Posterior vena cava (tissue), 2 donors: Measurements from ENCODE around the gene SUSD6. TPM values are rescaled to one million over a fixed set of nuclear protein-coding genes. Genes with fewer than 3 reads are reported as not detected.

Source experiments
- DNase-seq: peaks from one replicate; pipeline ENCODE4 v3.0.0-alpha.2; 2020; ENCODE audit warnings: low spot score
- intact Hi-C, 2 donors: fragments of 100-400 bp; cut with DNase I; formaldehyde crosslinking; loops; one replicate each; pipeline versions ENCODE4 v1.14.1 to v1.14.2; 2022 to 2023
- total RNA-seq, 2 donors: library from RNA; stranded (reverse); fragmentation: NEBNext Ultra II Directional; extraction: Animal tissue kit (Norgen Biotek cat#: 25700); gene quantifications; one replicate each; pipeline ENCODE4 v1.2.1, GENCODE V29; 2021
- donor health status: DM: yes; HTN: yes; CAD: no.
- donor health status: DM: yes; HTN: yes; CAD: no.

SUSD6 gene
- total RNA-seq, 2 donors from 2014 or later: 35.1 to 43.8 TPM

DNA sequence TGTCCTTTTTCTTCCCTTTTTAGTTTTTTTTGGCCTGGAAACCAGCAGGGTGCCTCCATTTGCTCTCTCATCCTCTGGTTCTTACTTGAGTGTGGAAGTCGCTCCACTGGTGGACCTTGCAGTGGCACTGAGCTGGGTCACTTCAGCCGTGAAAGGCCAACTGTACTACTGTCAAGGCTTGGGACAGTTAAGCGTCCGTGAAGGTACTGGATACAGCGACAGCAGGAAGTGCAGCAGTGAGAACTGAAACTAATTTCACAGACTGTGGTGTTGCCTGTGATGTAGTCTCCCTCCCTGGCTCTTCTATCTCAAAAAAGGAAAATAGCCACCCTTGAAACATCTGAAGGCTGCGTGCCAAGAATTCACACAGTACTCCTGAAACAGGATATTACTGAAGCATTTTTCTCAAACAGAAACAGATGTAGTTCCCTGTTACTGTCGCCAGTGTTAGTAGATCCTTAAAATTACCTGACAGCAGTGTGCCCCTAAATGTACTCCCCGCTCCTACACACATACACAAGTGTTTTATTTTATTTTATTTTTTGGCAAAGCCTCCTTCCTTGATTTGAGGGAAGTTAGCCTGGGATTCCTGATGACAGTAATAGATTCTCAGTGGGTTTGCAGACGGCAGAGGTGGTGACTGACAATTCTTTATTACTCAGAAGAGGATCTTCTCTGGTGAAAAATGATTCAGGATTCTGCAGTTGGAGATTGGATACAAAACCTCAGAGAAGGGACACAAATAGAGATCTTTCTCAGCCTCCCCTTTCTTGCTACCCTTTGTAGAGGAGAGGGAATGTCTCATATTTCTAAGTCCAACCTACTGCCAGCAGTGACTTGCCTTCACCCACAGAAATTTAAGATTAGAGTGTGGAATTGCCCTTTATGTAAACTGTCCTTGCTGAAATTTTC is 4.4 kb downstream of the SUSD6 start:
- no peak for DNase-seq
- intact Hi-C loops: loop anchor here in 1 of 2 donors (5.0 kb wide), 1 partner anchor 62 kb away; no protein-coding TSS in a partner anchor

DNA sequence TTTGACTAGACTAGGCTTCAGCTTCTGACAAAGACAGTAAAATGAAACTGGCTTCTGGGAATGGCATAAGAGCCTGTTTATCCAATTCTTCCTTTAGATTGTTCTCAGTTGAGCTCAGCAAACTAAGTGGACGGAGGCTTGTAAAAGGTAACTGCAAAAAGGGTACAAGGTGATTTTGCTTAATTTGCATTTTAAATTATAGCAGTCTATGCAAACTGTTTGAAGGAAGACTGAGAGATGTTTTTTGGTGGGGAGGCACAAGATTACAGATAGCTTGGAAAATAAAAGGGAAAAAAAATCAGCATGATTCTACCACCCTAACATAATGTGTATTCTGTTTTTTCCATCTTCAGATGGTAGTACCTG is 5.0 kb downstream of the SUSD6 start:
- no peak for DNase-seq

DNA sequence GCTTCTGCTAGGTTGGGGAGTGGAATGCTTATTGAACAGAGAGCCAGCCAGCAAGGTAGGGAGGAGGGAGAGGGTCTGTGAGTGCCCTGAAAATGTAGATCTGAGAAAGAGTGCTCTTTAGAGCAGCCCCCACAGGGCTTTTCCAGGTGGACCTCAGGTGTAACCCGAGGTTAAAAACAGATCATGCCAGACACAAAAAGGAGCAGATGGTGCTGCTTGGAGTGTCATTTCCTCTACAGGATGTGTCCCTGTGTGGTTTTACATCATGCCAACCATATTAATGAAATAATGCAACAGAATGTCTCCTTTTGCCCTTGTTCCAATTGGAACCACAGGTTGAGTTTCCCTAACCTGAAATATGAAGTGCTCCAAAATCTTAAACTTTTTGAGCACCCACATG is 6.4 kb downstream of the SUSD6 start:
- intact Hi-C loops: loop anchor here in 1 of 2 donors (5.0 kb wide), 1 partner anchor 60 kb away; no protein-coding TSS in a partner anchor
- DNase-seq: no peak

More for the DNA sequence above, 5.0 kb downstream of the SUSD6 start:
- intact Hi-C loops: loop anchor here in 1 of 2 donors (5.0 kb wide), 1 partner anchor 61 kb away; no protein-coding TSS in a partner anchor

DNA sequence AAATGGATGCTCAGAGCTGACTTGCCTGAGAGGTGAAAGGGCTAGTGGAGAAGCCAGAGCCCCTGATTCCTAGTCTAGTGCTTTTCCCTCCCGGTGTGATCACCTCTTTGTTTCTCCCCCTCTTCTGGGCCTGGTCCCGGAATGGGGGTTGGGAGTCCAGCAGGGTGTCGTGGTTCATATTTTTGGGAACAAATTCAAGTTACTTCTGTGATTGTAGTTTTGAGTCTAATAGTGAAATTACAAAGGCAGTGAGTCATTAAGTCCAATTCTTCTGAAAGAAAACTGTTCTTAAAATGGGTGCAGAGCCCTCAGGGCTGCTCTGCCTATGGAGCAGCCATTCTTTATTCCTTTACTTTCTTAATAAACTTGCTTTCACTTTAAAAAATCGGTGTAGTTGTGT is 7.6 kb downstream of the SUSD6 start:
- DNase-seq: no peak
- intact Hi-C loops: loop anchor here in 1 of 2 donors (5.0 kb wide), 1 partner anchor 58 kb away; no protein-coding TSS in a partner anchor

DNA sequence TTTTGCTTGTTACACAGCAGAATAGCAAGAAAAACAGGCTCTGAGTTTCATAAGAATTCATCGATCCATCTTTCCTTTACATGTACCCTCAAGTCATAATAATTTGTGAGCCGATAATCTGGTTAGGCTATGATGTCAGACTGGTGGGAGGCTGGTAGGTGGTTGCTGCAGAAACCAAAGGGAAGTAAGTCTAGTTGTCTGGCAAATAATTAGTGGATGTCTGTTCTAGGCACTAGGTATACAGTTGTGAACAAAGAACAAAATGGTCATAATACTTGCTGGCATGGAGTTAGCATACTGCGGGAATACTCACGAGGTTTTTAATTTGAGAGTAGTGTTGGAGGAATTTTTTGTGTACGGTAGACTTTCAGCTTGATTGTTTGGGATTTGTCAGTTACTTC is 8.8 kb downstream of the SUSD6 start:
- intact Hi-C loops: no loop called here
- DNase-seq: no peak

DNA sequence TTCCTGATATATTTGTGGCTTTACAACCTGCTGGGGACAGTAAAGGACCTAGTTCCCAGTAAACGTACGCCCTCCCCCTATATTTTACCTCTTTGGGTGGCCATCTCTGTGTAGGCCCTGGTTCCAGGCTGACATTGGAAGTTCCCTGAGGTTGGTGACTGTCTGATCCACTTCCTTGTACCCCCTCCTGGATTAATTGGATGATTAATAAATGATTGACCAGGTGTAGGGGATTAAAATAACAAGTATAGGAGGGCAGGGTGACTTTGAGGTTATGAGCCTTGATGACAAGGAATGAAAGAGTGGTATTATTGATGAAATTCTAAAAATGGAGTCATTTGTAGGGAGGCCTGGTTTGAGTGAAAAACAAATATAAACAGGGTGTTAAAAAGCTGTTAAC is 9.6 kb downstream of the SUSD6 start:
- no peak for DNase-seq
- intact Hi-C loops: no loop called here

DNA sequence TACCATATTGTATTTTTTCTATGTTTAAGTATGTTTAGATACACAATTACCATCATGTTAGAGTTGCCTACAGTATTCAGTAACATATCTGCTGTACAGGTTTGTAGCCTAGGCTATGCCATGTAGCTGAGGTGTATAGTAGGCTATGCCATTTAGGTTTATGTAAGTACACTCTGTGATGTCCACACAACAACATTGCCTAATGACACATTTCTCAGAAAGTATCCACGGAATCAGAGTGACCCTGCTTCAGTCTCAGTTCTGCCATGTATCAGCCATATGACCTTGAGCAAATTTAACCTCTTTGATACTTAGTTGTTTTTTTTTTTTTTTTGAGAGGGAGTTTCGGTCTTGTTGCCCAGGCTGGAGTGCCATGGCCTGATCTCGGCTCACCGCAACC is 12.7 kb downstream of the SUSD6 start:
- intact Hi-C loops: no loop called here
- no peak for DNase-seq

DNA sequence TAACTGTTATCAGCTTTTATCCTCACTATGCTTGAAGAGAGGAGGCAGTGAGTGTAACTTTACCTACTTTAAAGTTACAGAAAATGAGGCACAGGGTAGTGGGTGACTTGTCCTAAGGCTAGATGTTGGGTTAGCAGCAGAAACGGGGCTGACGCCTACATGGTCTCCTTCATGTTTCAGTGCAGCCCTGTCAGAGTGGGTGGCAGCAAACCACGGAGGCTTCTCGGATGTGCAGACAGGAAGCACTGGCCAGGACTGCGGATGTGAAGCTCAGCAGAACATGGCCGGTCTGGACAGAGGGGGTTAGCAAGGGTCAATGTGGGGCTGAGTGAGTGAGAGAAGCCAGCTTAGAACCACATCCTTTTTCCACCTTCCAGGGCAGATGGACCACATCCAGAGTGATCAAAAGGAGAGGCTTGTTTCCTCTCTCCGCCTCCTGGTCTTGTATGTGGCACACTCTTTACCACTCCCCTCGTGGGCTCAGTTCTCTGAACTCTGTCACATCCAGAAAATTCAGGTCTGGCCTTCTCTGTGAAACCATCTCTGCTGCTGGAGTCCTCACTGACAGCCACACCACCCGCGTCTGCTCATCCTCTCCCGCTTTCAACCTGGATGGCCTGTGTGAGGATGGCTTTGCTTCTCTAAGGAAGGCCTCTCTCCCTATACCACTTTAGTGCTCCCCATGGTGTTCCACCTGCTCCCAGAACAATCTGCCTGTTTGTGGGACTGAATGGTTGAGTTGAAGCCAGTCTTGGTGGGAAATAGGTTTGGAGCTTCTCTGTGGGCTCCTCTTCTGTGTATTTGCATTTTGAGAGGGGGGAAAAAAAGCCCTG is 14.1 kb downstream of the SUSD6 start:
- peak; percentile 92 for DNase-seq
- intact Hi-C loops: no loop called here

DNA sequence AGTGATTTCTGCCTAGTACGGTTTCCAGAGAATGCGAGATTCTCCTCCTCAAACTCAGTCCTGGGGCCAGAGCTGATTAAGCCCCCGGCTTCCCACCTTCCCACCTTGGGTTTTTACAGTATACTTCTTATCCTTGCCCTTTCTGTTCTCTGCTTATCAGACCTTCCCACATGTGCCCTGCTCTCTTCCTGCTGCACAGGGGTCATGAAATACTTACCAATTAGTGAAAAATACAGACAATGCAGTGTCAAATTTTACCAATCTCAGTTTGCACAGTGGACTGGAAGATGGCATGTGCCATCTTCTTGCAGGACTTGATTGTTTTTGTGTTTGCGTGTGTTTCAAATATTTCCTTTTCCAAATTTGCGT is 14.7 kb downstream of the SUSD6 start:
- no peak for DNase-seq
- intact Hi-C loops: no loop called here

DNA sequence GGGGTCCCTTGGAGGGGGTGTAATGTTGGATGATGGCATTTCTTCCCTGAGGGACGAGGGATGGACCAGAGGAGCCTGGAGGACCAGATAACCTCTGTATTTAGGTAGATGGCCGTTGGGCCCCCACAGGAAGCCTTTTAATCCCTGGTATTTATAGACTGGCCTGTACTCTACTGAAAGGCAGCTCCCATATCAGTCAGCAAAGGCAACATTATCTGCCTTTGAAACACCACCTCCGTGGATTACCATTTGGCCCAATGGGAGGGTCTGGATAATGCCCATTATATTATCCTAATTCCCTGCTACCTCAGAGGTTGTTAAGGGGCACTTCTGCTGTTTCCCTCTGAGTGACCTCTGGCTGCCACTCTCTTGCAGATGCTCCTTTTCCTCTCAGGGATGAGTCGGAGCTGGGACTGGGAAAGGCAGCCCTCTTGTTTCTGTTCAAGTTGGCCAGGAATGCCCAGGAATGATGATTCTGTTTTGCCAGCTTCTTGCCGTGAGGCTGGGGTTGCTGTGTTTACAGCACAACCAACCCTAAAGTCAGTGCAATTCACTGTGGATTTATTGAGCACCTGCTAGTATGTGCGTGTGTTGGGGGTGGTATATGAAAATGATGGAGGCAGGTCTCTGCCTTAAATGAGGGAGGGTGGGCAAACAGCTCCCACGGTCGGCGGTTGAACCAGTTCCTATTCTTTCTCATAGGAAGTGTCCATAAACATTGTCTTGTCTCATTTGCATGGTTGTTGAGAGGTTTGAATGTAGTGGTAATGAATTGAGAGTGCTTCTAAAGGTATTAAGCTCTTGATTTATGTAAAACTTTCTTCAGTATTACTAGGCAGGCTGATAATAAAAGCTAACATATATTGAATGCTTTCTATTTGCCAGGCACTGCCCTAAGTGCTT is 18.1 kb downstream of the SUSD6 start:
- intact Hi-C loops: no loop called here
- DNase-seq: no peak

DNA sequence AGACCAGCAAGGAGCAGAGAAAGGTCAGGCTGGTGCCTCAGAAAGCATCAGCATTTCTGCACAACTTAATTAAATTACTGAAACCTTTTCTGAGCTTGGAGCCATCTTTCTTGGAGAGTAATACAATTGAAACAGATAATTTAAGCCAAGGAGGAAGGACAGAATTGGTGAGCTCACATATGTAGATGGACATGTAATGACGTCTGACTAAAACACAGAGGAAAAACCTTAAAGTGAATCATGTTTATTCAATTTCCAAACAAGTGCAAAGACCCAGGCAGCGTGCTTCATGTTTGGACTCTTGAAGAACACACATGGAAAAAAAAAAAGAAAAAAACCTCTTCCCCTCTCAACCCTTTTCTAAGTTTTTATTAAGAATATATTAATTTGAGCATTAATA is 19.0 kb downstream of the SUSD6 start:
- intact Hi-C loops: no loop called here
- no peak for DNase-seq

DNA sequence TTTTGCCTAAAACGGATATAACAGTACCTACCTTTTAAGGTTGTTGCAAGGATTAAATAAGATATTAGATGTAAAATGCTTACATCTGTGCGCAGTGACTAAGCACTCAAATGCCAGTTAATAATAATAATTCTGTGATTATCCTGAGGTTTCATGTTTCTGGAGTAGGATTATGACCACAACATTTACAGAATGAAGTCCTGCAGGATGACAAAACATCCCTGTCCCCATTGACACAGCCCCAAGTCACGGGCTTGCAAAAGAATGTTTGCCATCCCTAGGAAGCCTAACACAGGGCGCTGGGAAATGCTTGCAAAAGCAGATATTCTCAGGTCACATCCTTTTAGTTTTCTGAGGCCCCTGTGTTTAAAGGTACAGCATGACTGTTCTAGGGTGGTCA is 20.1 kb downstream of the SUSD6 start:
- intact Hi-C loops: no loop called here
- no peak for DNase-seq

DNA sequence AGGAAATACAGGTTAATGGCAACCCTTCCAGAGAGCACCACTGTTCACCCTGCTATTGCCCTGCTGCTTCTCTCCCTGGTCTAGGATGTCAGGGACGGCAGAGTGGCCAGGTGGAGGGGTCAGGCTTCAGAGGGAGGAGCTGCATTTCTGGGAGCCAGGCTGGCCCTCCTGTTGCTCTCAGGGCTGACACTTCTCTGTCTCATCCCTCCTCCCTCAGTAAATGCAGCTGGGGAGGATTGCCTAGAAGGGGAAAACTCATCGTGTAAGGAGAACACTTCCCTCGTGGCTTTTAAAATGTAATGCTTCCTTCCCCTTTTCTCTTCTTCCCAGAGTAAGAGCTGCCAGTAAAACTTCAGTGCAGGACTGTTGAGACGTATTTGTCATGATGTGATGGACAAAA is 20.8 kb downstream of the SUSD6 start:
- intact Hi-C loops: no loop called here
- DNase-seq: no peak

DNA sequence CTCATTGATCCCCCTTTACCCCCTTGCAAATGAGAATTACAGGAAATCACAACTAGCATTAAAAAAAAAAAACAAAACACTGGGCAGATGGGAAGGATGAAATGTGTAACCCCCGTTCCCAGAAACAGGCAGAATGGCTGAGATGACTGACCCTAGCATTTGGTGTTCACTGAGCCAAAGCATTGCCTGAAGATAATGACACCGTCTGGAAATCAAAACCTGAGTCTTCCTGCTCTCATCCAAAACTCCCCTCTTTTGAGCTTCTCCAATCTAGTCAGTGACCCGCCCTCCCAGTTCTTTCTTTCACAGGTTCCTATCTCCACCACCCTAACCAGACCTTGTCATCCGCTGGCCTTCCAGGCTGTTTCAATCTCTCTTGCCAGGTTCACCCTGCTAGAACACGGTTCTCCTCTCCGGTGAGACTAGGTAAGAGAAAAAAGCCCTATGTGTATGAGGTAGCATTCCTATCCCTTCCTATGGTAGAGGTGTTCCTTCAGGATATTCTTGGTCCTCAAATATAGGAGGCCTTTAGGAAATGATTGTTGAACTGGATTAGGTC is 21.3 kb downstream of the SUSD6 start:
- intact Hi-C loops: no loop called here
- no peak for DNase-seq

DNA sequence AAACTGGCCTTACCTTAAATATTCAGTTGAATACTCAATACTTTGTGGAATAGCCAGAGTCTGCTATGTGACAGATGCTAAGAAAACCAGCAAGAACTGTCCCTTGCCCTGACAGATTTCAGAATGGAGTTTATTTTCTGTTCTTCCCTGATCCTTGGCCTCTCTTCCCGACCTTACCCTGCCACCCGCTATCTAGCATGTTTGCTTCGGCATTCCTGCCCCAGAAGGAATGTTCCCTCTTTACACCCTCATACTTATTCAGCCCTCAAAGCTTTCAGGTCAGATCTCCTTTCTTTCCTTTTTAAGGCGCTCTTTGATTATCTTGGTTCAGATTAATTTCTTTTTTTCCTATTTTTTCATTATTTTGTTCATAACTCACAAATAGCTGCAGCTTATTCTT is 21.8 kb downstream of the SUSD6 start:
- no peak for DNase-seq
- intact Hi-C loops: no loop called here

DNA sequence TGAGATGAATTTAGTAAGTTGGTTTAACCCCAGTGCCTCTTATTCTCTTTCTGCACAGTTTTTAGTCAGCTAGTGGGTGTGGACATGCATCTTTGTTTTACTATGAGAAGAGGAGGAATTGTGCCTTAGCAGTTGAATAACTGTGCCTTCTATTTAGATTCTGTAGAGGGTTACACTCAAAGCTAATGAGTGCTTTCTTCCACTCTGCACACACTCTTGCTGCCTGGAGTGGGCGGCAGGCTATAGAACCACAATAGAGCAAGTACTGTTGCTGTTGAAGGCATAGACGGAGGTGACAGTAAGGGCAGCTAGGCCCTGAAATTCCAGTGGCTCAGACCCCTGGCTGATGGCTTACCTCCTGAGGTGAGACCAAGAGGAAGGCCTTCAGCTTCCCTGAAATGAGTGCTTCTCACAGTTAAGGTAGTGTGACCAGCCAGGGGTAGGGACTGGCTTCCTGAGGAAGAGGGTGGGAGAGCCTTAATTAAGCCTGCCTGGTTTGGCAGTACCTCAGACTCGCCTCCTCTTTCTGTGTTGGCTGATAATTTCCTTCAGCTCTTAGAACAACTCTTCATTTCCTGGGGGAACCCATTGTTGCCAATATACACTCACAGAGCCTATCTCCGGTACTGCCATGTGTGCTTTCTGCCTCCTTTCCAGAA is 24.7 kb downstream of the SUSD6 start:
- intact Hi-C loops: loop anchor here in 1 of 2 donors (1.0 kb wide), 1 partner anchor 27 kb away; no protein-coding TSS in a partner anchor
- DNase-seq: no peak

DNA sequence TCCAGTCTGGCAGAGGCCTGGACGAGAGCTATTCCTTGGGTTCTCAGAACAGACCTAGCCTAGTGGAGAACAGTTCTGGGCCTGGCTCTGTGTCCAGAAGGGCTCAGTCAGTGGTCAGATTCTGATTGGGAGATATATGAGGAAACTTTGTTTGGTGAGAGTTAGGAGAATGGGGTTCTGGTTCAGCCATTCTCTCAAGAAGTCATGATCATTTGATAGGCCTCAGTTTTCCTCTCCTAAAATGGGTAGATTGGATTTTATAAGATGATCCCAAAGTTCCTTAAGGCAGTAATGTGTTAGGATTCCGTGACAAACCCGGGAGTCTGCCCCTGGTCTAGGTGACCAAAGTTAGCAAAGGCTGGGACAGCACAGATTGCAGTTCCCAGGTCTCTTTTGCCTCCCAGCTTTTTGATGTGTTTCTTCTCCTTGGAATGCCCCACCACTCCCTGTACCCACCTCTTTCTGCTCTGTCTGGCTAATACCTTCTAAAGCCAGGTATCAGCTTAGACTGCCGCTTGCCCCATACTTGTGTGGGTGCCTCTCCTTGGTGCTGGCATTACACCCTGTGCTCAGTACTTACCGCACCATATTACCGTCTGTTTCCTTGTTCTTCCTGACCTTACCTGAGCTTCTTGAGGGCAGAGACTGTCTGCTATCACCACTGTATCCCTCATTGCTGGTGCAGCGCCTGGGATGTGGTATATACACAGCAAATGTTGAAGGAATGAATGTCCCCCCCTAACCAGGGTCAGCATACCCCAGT is 25.5 kb downstream of the SUSD6 start:
- intact Hi-C loops: loop anchor here in 1 of 2 donors (1.0 kb wide), 1 partner anchor 28 kb away; no protein-coding TSS in a partner anchor
- no peak for DNase-seq
